Stimulated activated CD4-positive, alpha-beta T cell treated with anti-CD3 and anti-CD28 coated beads, Interleukin-2, amount 100 ng/mL, for 4 hours (primary cell): ENCODE results near the gene ZNF653.
"Not testable (repeated sequence)": the region's sequence is repeated elsewhere in the genome, so short reads cannot be mapped to it uniquely, and the experiment has no call there.

ENCODE experiments used
- DNase-seq: peaks from one replicate; pipeline ENCODE4 v3.0.0-alpha.2; 2020; ENCODE audit warnings: low read depth

ZNF653 gene

GRCh38 chr19:11453468-11454341, 51.9 kb downstream of the ZNF653 start:
- DNase-seq: no peak

- no peak for DNase-seq
Observed at GRCh38 chr19:11452620-11453310, 52.9 kb downstream of the ZNF653 start.

- DNase-seq: no peak
Observed at GRCh38 chr19:11451871-11452619, 53.6 kb downstream of the ZNF653 start.

- no peak for DNase-seq
Observed at GRCh38 chr19:11451327-11451870, 54.2 kb downstream of the ZNF653 start.

GRCh38 chr19:11450570-11451326, 54.9 kb downstream of the ZNF653 start:
- DNase-seq: no peak

GRCh38 chr19:11448923-11449554, 56.6 kb downstream of the ZNF653 start:
- DNase-seq: no peak

GRCh38 chr19:11448410-11448809, 57.2 kb downstream of the ZNF653 start:
- DNase-seq: no peak

GRCh38 chr19:11447347-11448262, 58.0 kb downstream of the ZNF653 start:
- no peak for DNase-seq

- peak; percentile 11 for DNase-seq
Observed at GRCh38 chr19:11446652-11447301, 58.9 kb downstream of the ZNF653 start.

GRCh38 chr19:11446271-11446651, 59.4 kb downstream of the ZNF653 start:
- DNase-seq: no peak

GRCh38 chr19:11445141-11445540, 60.5 kb downstream of the ZNF653 start:
- DNase-seq: no peak

GRCh38 chr19:11444059-11444458, 61.6 kb downstream of the ZNF653 start:
- DNase-seq: no peak

- no peak for DNase-seq
Observed at GRCh38 chr19:11437955-11438354, 67.7 kb downstream of the ZNF653 start.

GRCh38 chr19:11435833-11436313, 69.8 kb downstream of the ZNF653 start:
- DNase-seq: no peak

GRCh38 chr19:11435057-11435832, 70.4 kb downstream of the ZNF653 start, which contains the start of the genes ODAD3 and PRKCSH:
Gene ODAD3, minus strand, starts transcription at chr19:11435121. Its CDS starts 105 bp downstream, at chr19:11435016.
Gene PRKCSH, plus strand, starts transcription at chr19:11435635. Its CDS starts 483 bp downstream, at chr19:11436118.
- peak; percentile 97 for DNase-seq

GRCh38 chr19:11434703-11435056, 71.0 kb downstream of the ZNF653 start:
- DNase-seq: no peak

- not testable (repeated sequence) for DNase-seq
Observed at GRCh38 chr19:11433526-11433925, 72.1 kb downstream of the ZNF653 start.
